WERI-Rb-1 (cell line): ENCODE measurements around the gene TMEM167B.

Experiments
- DNase-seq: peaks from one replicate; pipeline ENCODE4 v3.0.0-alpha.2; 2020
- H3K27ac ChIP-seq: fragments of 250-450 bp; sonication (Bioruptor Pico); 2 replicates; pipeline ENCODE4 v1.5.1; 2020; ENCODE audit warnings: mild to moderate bottlenecking, moderate library complexity
- H3K27me3 ChIP-seq: fragments of 250-450 bp; sonication (Bioruptor Pico); 2 replicates; pipeline ENCODE4 v1.5.1; 2021; ENCODE audit warnings: mild to moderate bottlenecking, low read depth, moderate library complexity; ENCODE audit not compliant: insufficient read depth, severe bottlenecking
- H3K36me3 ChIP-seq: fragments of 250-450 bp; sonication (Bioruptor Pico); 2 replicates; pipeline ENCODE4 v1.5.1; 2020; ENCODE audit warnings: mild to moderate bottlenecking, moderate library complexity
- H3K4me3 ChIP-seq: 2 replicates; pipeline ENCODE4 v1.5.1; 2011; ENCODE audit warnings: low read depth, mild to moderate bottlenecking, control low read depth, low read length
- H3K9me3 ChIP-seq: fragments of 250-450 bp; sonication (Bioruptor Pico); 2 replicates; pipeline ENCODE4 v1.5.1; 2021; ENCODE audit warnings: mild to moderate bottlenecking, moderate library complexity; ENCODE audit not compliant: severe bottlenecking
- CTCF ChIP-seq: IDR thresholded peaks from 2 replicates; pipeline ENCODE4 v1.5.1; 2011; ENCODE audit warnings: low read depth, mild to moderate bottlenecking, control low read depth, inconsistent platforms, low read length

TMEM167B gene

GRCh38 chr1:109090196-109091077 is at the start of gene TMEM167B:
TMEM167B (plus strand) TSS chr1:109090764; CDS start chr1:109090873, 109 bp downstream.
- Histone ChIP-seq H3K36me3 (peaks cover 25% of the 10 kb centered on the region), H3K4me3 (peak within 1 kb of the TSS; percentile 73), H3K27ac (peak within 1 kb of the TSS; percentile 76), H3K9me3 (peaks cover 13% of the 10 kb centered on the region), H3K27me3 (no peaks in the 10 kb centered on the region)
- TF ChIP-seq CTCF, result no peak
- DNase-seq, result peak; percentile 92

- TF ChIP-seq CTCF, result no peak
- no peaks in the 10 kb centered on the region for H3K36me3 ChIP-seq
- DNase-seq, result peak; percentile 30
- H3K9me3 ChIP-seq, result no peaks in the 10 kb centered on the region
- H3K4me3 ChIP-seq, result peak overlapping the region; percentile 89
- peak overlapping the region; percentile 74 for H3K27ac ChIP-seq
- H3K27me3 ChIP-seq, result no peaks in the 10 kb centered on the region
Observed at GRCh38 chr1:109040989-109041620, 49.5 kb upstream of the TMEM167B start.

GRCh38 chr1:109041621-109042468 is 48.7 kb upstream of the TMEM167B start, which contains the start of gene WDR47:
WDR47 (minus strand) TSS chr1:109042102; CDS start chr1:109023512, 18,590 bp downstream.
- TF ChIP-seq CTCF, result no peak
- Histone ChIP-seq H3K36me3 (no peaks in the 10 kb centered on the region), H3K9me3 (no peaks in the 10 kb centered on the region), H3K4me3 (peak within 1 kb of the TSS; percentile 89), H3K27ac (peak within 1 kb of the TSS; percentile 74), H3K27me3 (no peaks in the 10 kb centered on the region)
- DNase-seq, result peak; percentile 97

GRCh38 chr1:109045595-109045994 is 45.0 kb upstream of the TMEM167B start:
- TF ChIP-seq CTCF, result no peak
- Histone ChIP-seq H3K27ac (no peak overlapping the region), H3K9me3 (no peaks in the 10 kb centered on the region), H3K27me3 (no peaks in the 10 kb centered on the region), H3K36me3 (no peaks in the 10 kb centered on the region), H3K4me3 (no peak overlapping the region)
- no peak for DNase-seq

- Histone ChIP-seq H3K27me3 (no peaks in the 10 kb centered on the region), H3K4me3 (no peak overlapping the region), H3K27ac (no peak overlapping the region), H3K9me3 (no peaks in the 10 kb centered on the region), H3K36me3 (no peaks in the 10 kb centered on the region)
- TF ChIP-seq CTCF, result no peak
- no peak for DNase-seq
Observed at GRCh38 chr1:109046671-109047070, 43.9 kb upstream of the TMEM167B start.
